ENCODE measurements around the gene AEBP1.

Gene AEBP1

GRCh38 chr7:44072364-44073231, 31.5 kb upstream of the AEBP1 start:
- peak; percentile 60 to 77 for DNase-seq (ENCODE audit: low read depth in 1 of 2, low spot score in 1 of 2)
- in situ Hi-C loops (cut with HindIII; ENCODE audit: low pct_unique_long_range_greater_than_20kb, low sequenced_read_pairs), result no loop called here
- no peak for TF ChIP-seq JUND (IDR thresholded peaks at IDR 0.05; ENCODE audit: low read depth)

- no peak for TF ChIP-seq JUND (IDR thresholded peaks at IDR 0.05; ENCODE audit: low read depth)
- no peak for DNase-seq (ENCODE audit: low read depth in 1 of 2, low spot score in 1 of 2)
- in situ Hi-C loops (cut with HindIII; ENCODE audit: low pct_unique_long_range_greater_than_20kb, low sequenced_read_pairs), result no loop called here
Measured at GRCh38 chr7:44073664-44074348, 30.3 kb upstream of the AEBP1 start.

GRCh38 chr7:44074349-44074695, 29.8 kb upstream of the AEBP1 start:
- DNase-seq (ENCODE audit: low read depth in 1 of 2, low spot score in 1 of 2), result no peak

GRCh38 chr7:44075296-44076075, 28.7 kb upstream of the AEBP1 start:
- TF ChIP-seq JUND (IDR thresholded peaks at IDR 0.05; ENCODE audit: low read depth), result no peak
- in situ Hi-C loops (cut with HindIII; ENCODE audit: low pct_unique_long_range_greater_than_20kb, low sequenced_read_pairs), result no loop called here
- peak; percentile 66 to 81 for DNase-seq (ENCODE audit: low read depth in 1 of 2, low spot score in 1 of 2)

More at GRCh38 chr7:44074349-44074695, 29.8 kb upstream of the AEBP1 start:
- TF ChIP-seq JUND (IDR thresholded peaks at IDR 0.05; ENCODE audit: low read depth), result no peak
- in situ Hi-C loops (cut with HindIII; ENCODE audit: low pct_unique_long_range_greater_than_20kb, low sequenced_read_pairs), result no loop called here

GRCh38 chr7:44076101-44076895, 27.8 kb upstream of the AEBP1 start:
- in situ Hi-C loops (cut with HindIII; ENCODE audit: low pct_unique_long_range_greater_than_20kb, low sequenced_read_pairs), result no loop called here
- TF ChIP-seq JUND (IDR thresholded peaks at IDR 0.05; ENCODE audit: low read depth), result no peak
- no peak for DNase-seq (ENCODE audit: low read depth in 1 of 2, low spot score in 1 of 2)

- in situ Hi-C loops (cut with HindIII; ENCODE audit: low pct_unique_long_range_greater_than_20kb, low sequenced_read_pairs), result no loop called here
- TF ChIP-seq JUND (IDR thresholded peaks at IDR 0.05; ENCODE audit: low read depth), result no peak
- no peak for DNase-seq (ENCODE audit: low read depth in 1 of 2, low spot score in 1 of 2)
Measured at GRCh38 chr7:44077061-44077460, 27.1 kb upstream of the AEBP1 start.

- in situ Hi-C loops (cut with HindIII; ENCODE audit: low pct_unique_long_range_greater_than_20kb, low sequenced_read_pairs), result no loop called here
- DNase-seq (ENCODE audit: low read depth in 1 of 2, low spot score in 1 of 2), result no peak
- no peak for TF ChIP-seq JUND (IDR thresholded peaks at IDR 0.05; ENCODE audit: low read depth)
Measured at GRCh38 chr7:44077681-44078091, 26.5 kb upstream of the AEBP1 start.

- no peak for TF ChIP-seq JUND (IDR thresholded peaks at IDR 0.05; ENCODE audit: low read depth)
- no peak for DNase-seq (ENCODE audit: low read depth in 1 of 2, low spot score in 1 of 2)
- in situ Hi-C loops (cut with HindIII; ENCODE audit: low pct_unique_long_range_greater_than_20kb, low sequenced_read_pairs), result no loop called here
Measured at GRCh38 chr7:44078521-44078920, 25.6 kb upstream of the AEBP1 start.

GRCh38 chr7:44079331-44080021, 24.7 kb upstream of the AEBP1 start:
- in situ Hi-C loops (cut with HindIII; ENCODE audit: low pct_unique_long_range_greater_than_20kb, low sequenced_read_pairs), result no loop called here
- TF ChIP-seq JUND (IDR thresholded peaks at IDR 0.05; ENCODE audit: low read depth), result no peak
- DNase-seq (ENCODE audit: low read depth in 1 of 2, low spot score in 1 of 2), result no peak

GRCh38 chr7:44080118-44080517, 24.0 kb upstream of the AEBP1 start:
- DNase-seq (ENCODE audit: low read depth in 1 of 2, low spot score in 1 of 2), result no peak
- TF ChIP-seq JUND (IDR thresholded peaks at IDR 0.05; ENCODE audit: low read depth), result no peak
- in situ Hi-C loops (cut with HindIII; ENCODE audit: low pct_unique_long_range_greater_than_20kb, low sequenced_read_pairs), result no loop called here

- DNase-seq (ENCODE audit: low read depth in 1 of 2, low spot score in 1 of 2), result no peak
- TF ChIP-seq JUND (IDR thresholded peaks at IDR 0.05; ENCODE audit: low read depth), result no peak
- in situ Hi-C loops (cut with HindIII; ENCODE audit: low pct_unique_long_range_greater_than_20kb, low sequenced_read_pairs), result no loop called here
Measured at GRCh38 chr7:44080686-44081265, 23.4 kb upstream of the AEBP1 start.

Data from T47D (cell line).